ENCODE data around the gene TP63.

- no peak for TF ChIP-seq CEBPB (IDR thresholded peaks at IDR 0.05)
- no peak for TF ChIP-seq CTCF (IDR thresholded peaks at IDR 0.05)
- no peak for TF ChIP-seq POLR2A (IDR thresholded peaks at IDR 0.05; ENCODE audit: low read length)
- no peak for TF ChIP-seq EP300 (IDR thresholded peaks at IDR 0.05)
- TF ChIP-seq HDAC2 (IDR thresholded peaks at IDR 0.05) = no peak
- TF ChIP-seq HMGXB4 (CRISPR knock-in tag; IDR thresholded peaks at IDR 0.05; ENCODE audit: borderline replicate concordance) = no peak
- TF ChIP-seq JUN (IDR thresholded peaks at IDR 0.05) = no peak
- no peak for TF ChIP-seq JUNB (IDR thresholded peaks at IDR 0.05)
Measured at GRCh38 chr3:189727158-189727557, 96.0 kb downstream of the TP63 start.

All from A549 (cell line).